RPMI8226 (cell line): ENCODE measurements around the gene GSE1.

ENCODE experiments used
- DNase-seq: peaks from one replicate; pipeline ENCODE4 v3.0.0-alpha.2; 2015

The GSE1 gene

GRCh38 chr16:85612801-85613603, at the start of gene GSE1:
TSS of gene GSE1 (plus strand) at chr16:85613322. CDS start at chr16:85613392, 70 bp downstream.
- DNase-seq, result peak; percentile 93

GRCh38 chr16:85563515-85564276, 49.4 kb upstream of the GSE1 start:
- DNase-seq, result no peak

- DNase-seq, result peak; percentile 75
Observed at GRCh38 chr16:85564277-85565051, 48.7 kb upstream of the GSE1 start.

GRCh38 chr16:85565340-85565739, 47.8 kb upstream of the GSE1 start:
- DNase-seq, result no peak

GRCh38 chr16:85565801-85566526, 47.2 kb upstream of the GSE1 start:
- DNase-seq, result no peak

GRCh38 chr16:85566561-85567100, 46.5 kb upstream of the GSE1 start:
- DNase-seq, result no peak

- DNase-seq, result peak; percentile 14
Observed at GRCh38 chr16:85567101-85567866, 45.8 kb upstream of the GSE1 start.

GRCh38 chr16:85567935-85568334, 45.2 kb upstream of the GSE1 start:
- no peak for DNase-seq

GRCh38 chr16:85568519-85568918, 44.6 kb upstream of the GSE1 start:
- no peak for DNase-seq

GRCh38 chr16:85569039-85569614, 44.0 kb upstream of the GSE1 start:
- no peak for DNase-seq

- DNase-seq, result peak; percentile 87
Observed at GRCh38 chr16:85569615-85570212, 43.4 kb upstream of the GSE1 start.

GRCh38 chr16:85570213-85570734, 42.8 kb upstream of the GSE1 start:
- DNase-seq, result peak; percentile 76

- DNase-seq, result peak; percentile 74
Observed at GRCh38 chr16:85570735-85571562, 42.2 kb upstream of the GSE1 start.

GRCh38 chr16:85571563-85571812, 41.6 kb upstream of the GSE1 start:
- DNase-seq, result no peak

- DNase-seq, result peak; percentile 80
Observed at GRCh38 chr16:85571813-85572619, 41.1 kb upstream of the GSE1 start.

- no peak for DNase-seq
Observed at GRCh38 chr16:85573045-85573695, 40.0 kb upstream of the GSE1 start.

GRCh38 chr16:85573696-85574641, 39.2 kb upstream of the GSE1 start:
- DNase-seq, result no peak
